ENCODE data around the gene ARMC10. TPM values are rescaled to one million over a fixed set of nuclear protein-coding genes. Genes with fewer than 3 reads are reported as not detected.
"Not testable (repeated sequence)": the region's sequence is repeated elsewhere in the genome, so short reads cannot be mapped to it uniquely, and the experiment has no call there.

ARMC10 gene
- polyA plus RNA-seq, 3 donors from 2014 or later: 35.4 to 37.3 (median 35.8) TPM

GRCh38 chr7:103093429-103093828 lies 18.5 kb downstream of the ARMC10 start:
- Mint-ChIP-seq H3K4me3 (no peak overlapping the region), H3K27ac (no peak overlapping the region), H3K27me3 (ENCODE audit: low read depth in 3 of 3) (no peaks in the 10 kb centered on the region), H3K4me1 (no peaks in the 10 kb centered on the region), H3K9me3 (no peaks in the 10 kb centered on the region), H3K36me3 (peaks cover 19 to 45% (median 33%) of the 10 kb centered on the region in 3 donors)
- no peak for DNase-seq

DNA sequence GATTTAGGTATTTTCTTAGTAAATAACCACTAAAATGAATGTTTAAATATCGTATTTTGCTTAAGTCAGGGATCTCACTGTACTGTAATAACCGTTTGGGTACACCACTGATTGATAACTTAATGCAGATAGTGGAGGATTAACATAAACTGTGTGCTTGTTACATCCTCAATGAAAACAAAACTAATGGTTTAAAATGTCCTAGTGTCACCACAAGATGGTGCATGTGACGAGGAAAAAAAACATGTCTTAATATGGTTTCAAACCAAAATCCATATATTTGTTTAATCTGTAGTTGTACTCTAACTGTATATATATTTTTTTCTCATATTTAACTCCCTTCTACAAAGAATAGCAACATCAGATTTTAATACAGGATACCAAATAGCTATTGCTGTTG lies 19.2 kb downstream of the ARMC10 start:
- no peaks in the 10 kb centered on the region for H3K4me1 Mint-ChIP-seq
- no peak overlapping the region for H3K27ac Mint-ChIP-seq
- no peaks in the 10 kb centered on the region for H3K9me3 Mint-ChIP-seq
- DNase-seq: no peak
- peaks cover 16 to 44% (median 28%) of the 10 kb centered on the region in 3 donors for H3K36me3 Mint-ChIP-seq
- H3K27me3 Mint-ChIP-seq (ENCODE audit: low read depth in 3 of 3): no peaks in the 10 kb centered on the region
- no peak overlapping the region for H3K4me3 Mint-ChIP-seq

DNA sequence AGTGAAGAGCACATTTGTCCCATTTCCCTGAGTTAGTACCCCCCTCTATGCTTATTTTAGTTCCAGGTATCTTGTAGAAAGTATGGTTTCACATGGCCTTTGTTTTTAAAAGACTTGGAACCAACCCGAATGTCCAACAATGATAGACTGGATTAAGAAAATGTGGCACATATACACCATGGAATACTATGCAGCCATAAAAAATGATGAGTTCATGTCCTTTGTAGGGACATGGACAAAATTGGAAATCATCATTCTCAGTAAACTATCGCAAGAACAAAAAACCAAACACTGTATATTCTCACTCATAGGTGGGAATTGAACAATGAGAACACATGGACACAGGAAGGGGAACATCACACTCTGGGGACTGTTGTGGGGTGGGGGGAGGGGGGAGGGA lies 20.6 kb downstream of the ARMC10 start:
- not testable (repeated sequence) for H3K4me1 Mint-ChIP-seq; DNase-seq; H3K27me3 Mint-ChIP-seq (ENCODE audit: low read depth in 3 of 3); H3K4me3 Mint-ChIP-seq; H3K27ac Mint-ChIP-seq; H3K9me3 Mint-ChIP-seq
- H3K36me3 Mint-ChIP-seq: peaks cover 13 to 40% (median 17%) of the 10 kb centered on the region in 3 donors

- no peak overlapping the region for H3K27ac Mint-ChIP-seq
- peaks cover 9 to 35% (median 13%) of the 10 kb centered on the region in 3 donors for H3K36me3 Mint-ChIP-seq
- no peaks in the 10 kb centered on the region for H3K27me3 Mint-ChIP-seq (ENCODE audit: low read depth in 3 of 3)
- no peaks in the 10 kb centered on the region for H3K9me3 Mint-ChIP-seq
- H3K4me3 Mint-ChIP-seq: no peak overlapping the region
- H3K4me1 Mint-ChIP-seq: no peaks in the 10 kb centered on the region
- no peak for DNase-seq
Measured at GRCh38 chr7:103097041-103097440, 22.1 kb downstream of the ARMC10 start.

DNA sequence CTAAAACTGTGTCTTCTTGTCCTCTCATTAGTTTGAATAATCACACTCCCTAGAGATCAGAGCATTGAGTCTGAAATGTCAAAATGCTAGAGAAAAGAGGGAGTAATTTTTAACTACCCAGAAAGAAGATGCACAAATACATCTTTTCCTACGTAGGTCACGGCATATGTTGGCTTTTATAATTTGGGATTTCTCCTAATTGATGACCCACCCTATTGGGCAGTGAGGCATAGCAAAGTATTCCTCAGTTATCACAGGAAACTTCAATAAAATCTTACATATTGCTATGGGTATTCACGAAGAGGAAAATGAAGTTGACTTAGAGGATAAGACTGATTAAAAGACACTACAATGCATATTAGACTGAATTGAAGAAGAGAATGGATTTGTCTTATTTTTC lies 25.4 kb downstream of the ARMC10 start:
- Mint-ChIP-seq H3K9me3 (no peaks in the 10 kb centered on the region), H3K27ac (peak overlapping the region in 1 of 6 donors; percentile 1), H3K4me1 (no peaks in the 10 kb centered on the region), H3K27me3 (ENCODE audit: low read depth in 3 of 3) (no peaks in the 10 kb centered on the region), H3K4me3 (no peak overlapping the region), H3K36me3 (peaks cover 3 to 28% (median 15%) of the 10 kb centered on the region in 3 donors)
- no peak for DNase-seq

GRCh38 chr7:103101543-103101942 lies 26.6 kb downstream of the ARMC10 start:
- Mint-ChIP-seq H3K27ac (no peak overlapping the region), H3K9me3 (no peaks in the 10 kb centered on the region), H3K36me3 (peaks cover 3 to 22% (median 11%) of the 10 kb centered on the region in 3 donors), H3K27me3 (ENCODE audit: low read depth in 3 of 3) (no peaks in the 10 kb centered on the region), H3K4me1 (no peaks in the 10 kb centered on the region), H3K4me3 (no peak overlapping the region)
- no peak for DNase-seq

DNA sequence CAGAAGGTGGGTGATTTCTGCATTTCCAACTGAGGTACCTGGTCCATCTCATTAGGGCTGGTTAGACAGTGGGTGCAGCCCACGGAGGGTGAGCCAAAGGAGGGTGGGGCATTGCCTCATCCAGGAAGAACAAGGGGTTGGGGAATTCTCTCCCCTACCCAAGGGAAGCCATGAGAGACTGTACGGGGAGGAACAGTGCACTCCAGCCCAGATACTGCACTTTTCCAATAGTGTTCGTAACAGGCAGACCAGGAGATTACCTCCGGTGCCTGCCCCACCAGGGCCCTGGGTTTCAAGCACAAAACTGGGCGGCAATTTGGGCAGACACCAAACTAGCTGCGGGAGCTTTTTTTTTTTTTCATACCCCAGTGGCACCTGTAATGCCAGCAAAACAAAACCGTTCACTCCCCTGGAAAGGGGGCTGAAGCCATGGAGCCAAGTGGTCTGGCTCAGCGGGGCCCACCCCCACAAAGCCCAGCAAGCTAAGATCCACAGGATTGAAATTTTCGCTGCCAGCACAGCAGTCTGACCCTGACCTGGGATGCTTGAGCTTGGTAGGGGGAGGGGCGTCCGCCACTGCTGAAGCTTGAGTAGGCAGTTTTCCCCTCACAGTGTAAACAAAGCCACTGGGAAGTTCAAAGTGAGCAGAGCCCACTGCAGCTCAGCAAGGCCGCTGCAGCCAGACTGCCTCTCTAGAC lies 31.2 kb downstream of the ARMC10 start:
- Mint-ChIP-seq H3K9me3 (peaks cover 0 to 2% (median 0%) of the 10 kb centered on the region in 6 donors), H3K4me3 (no peak overlapping the region), H3K4me1 (peaks cover 5 to 9% of the 10 kb centered on the region in 2 donors), H3K27ac (no peak overlapping the region), H3K27me3 (ENCODE audit: low read depth in 3 of 3) (peaks cover 0 to 2% (median 0%) of the 10 kb centered on the region in 3 donors), H3K36me3 (peaks cover 18 to 41% (median 27%) of the 10 kb centered on the region in 3 donors)
- DNase-seq: no peak

- H3K36me3 Mint-ChIP-seq: peaks cover 20 to 42% (median 32%) of the 10 kb centered on the region in 3 donors
- not testable (repeated sequence) for H3K27ac Mint-ChIP-seq, H3K4me3 Mint-ChIP-seq
Measured at GRCh38 chr7:103106703-103107070, 31.7 kb downstream of the ARMC10 start.

GRCh38 chr7:103113164-103113563 lies 38.2 kb downstream of the ARMC10 start:
- Mint-ChIP-seq H3K36me3 (peaks cover 37 to 41% (median 38%) of the 10 kb centered on the region in 3 donors), H3K4me3 (no peak overlapping the region), H3K27ac (peak overlapping the region in 1 of 6 donors; percentile 59), H3K9me3 (peaks cover 0 to 2% (median 0%) of the 10 kb centered on the region in 6 donors), H3K4me1 (peaks cover 18 to 24% of the 10 kb centered on the region in 2 donors), H3K27me3 (ENCODE audit: low read depth in 3 of 3) (peaks cover 0 to 2% (median 0%) of the 10 kb centered on the region in 3 donors)
- no peak for DNase-seq

More at GRCh38 chr7:103106703-103107070, 31.7 kb downstream of the ARMC10 start:
- H3K4me1 Mint-ChIP-seq; DNase-seq; H3K9me3 Mint-ChIP-seq; H3K27me3 Mint-ChIP-seq (ENCODE audit: low read depth in 3 of 3): not testable (repeated sequence)

DNA sequence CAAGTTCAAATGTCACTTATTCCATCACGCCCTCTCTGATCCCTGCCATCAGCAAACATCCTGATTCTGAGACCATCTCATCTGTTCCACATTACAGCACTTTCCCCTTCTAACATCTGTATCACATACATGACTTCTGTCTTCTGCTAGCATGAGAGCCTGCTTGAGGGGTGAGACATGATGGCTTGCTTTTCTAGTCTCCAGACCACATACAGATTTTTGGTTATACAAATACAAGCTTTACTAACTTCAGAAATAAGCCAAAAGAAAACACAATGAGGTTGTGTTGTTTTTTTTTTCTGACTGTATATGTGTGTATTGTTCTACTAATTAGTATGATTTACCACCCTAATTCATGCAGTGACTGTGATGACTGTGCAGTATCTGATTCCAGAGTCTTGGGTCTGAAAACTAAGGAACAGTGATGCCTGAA lies 39.7 kb downstream of the ARMC10 start:
- DNase-seq: no peak
- Mint-ChIP-seq H3K4me3 (no peak overlapping the region), H3K36me3 (peaks cover 28 to 34% (median 29%) of the 10 kb centered on the region in 3 donors), H3K9me3 (peaks cover 0 to 2% (median 0%) of the 10 kb centered on the region in 6 donors), H3K27ac (peak overlapping the region in 1 of 6 donors; percentile 2), H3K27me3 (ENCODE audit: low read depth in 3 of 3) (no peaks in the 10 kb centered on the region), H3K4me1 (peaks cover 16 to 17% of the 10 kb centered on the region in 2 donors)

DNA sequence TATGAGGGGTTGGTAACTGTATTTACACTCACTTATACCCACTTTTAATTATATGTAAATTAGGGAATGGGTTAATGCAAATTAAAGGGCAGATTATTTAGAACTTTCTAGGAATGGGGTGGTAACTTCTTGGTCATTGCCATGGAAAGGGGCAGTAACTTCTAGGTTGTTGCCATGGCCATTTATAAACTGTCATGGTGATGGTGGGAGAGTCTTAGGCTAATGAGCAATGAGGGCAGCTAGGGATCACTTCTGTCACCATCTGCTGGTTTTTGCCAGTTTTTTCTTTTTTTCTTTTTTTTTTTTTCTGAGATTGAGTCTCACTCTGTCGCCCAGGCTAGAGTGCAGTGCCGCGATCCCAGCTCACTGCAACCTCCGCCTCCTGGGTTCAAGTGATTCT lies 40.8 kb downstream of the ARMC10 start:
- H3K4me3 Mint-ChIP-seq: no peak overlapping the region
- peaks cover 15 to 16% of the 10 kb centered on the region in 2 donors for H3K4me1 Mint-ChIP-seq
- H3K9me3 Mint-ChIP-seq: no peaks in the 10 kb centered on the region
- H3K27me3 Mint-ChIP-seq (ENCODE audit: low read depth in 3 of 3): no peaks in the 10 kb centered on the region
- no peak overlapping the region for H3K27ac Mint-ChIP-seq
- DNase-seq: no peak
- peaks cover 24 to 33% (median 24%) of the 10 kb centered on the region in 3 donors for H3K36me3 Mint-ChIP-seq

DNA sequence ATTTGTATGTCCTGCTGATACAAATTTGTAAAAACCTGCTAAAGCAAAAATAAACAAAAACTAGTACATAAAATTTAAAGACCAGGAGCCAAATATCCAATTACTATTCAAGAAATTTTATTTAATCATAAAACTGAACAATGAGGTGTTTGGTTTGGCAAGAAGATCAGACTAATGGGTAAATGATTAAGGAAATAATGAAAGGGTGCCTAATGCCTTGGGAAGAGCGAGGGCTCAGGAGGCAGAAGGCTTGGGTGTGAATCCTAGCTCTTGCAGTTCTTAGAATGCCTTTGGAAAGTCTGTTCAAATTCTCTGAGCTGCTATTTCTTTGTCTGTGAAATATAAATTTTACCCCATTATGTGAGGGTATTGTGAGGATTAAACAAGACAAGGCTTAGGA lies 41.6 kb downstream of the ARMC10 start:
- peaks cover 15 to 16% of the 10 kb centered on the region in 2 donors for H3K4me1 Mint-ChIP-seq
- no peak overlapping the region for H3K4me3 Mint-ChIP-seq
- H3K27ac Mint-ChIP-seq: no peak overlapping the region
- DNase-seq: no peak
- peaks cover 25 to 32% (median 27%) of the 10 kb centered on the region in 3 donors for H3K36me3 Mint-ChIP-seq
- H3K27me3 Mint-ChIP-seq (ENCODE audit: low read depth in 3 of 3): no peaks in the 10 kb centered on the region
- H3K9me3 Mint-ChIP-seq: no peaks in the 10 kb centered on the region

DNA sequence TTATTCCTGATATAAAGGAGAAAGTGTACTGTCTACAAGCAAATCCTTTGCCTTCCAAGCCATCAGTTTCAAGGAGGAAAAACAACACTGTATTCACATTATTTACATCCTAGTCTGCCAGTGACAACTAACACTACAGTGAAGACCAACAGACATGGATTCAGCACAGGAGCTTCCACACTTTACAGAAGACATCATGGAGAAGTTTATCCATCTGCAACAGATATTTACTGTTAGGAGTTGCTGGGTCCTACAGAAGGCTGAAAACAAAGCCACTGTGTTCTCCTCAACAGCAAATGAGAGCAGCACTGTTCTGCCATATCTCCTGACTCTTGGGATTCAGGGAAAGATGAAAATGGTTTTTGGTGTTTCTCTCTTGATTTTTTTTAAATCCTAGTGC lies 42.1 kb downstream of the ARMC10 start:
- no peak overlapping the region for H3K27ac Mint-ChIP-seq
- H3K4me3 Mint-ChIP-seq: no peak overlapping the region
- peaks cover 23 to 32% (median 29%) of the 10 kb centered on the region in 3 donors for H3K36me3 Mint-ChIP-seq
- H3K9me3 Mint-ChIP-seq: no peaks in the 10 kb centered on the region
- no peak for DNase-seq
- H3K27me3 Mint-ChIP-seq (ENCODE audit: low read depth in 3 of 3): no peaks in the 10 kb centered on the region
- H3K4me1 Mint-ChIP-seq: peaks cover 15 to 16% of the 10 kb centered on the region in 2 donors

- Mint-ChIP-seq H3K27me3 (ENCODE audit: low read depth in 3 of 3) (no peaks in the 10 kb centered on the region), H3K36me3 (peaks cover 21 to 32% (median 29%) of the 10 kb centered on the region in 3 donors), H3K4me1 (peaks cover 15 to 16% of the 10 kb centered on the region in 2 donors), H3K9me3 (no peaks in the 10 kb centered on the region), H3K27ac (no peak overlapping the region), H3K4me3 (no peak overlapping the region)
- no peak for DNase-seq
Measured at GRCh38 chr7:103117465-103117864, 42.5 kb downstream of the ARMC10 start.

Data from immature natural killer cell (primary cell).